GM18909 (cell line): ENCODE data around the gene PTPRD.

Source experiments
- ATAC-seq: cut with Tn5 transposase; IDR thresholded peaks from one replicate; pipeline ENCODE4 v1.9.1; 2021; ENCODE audit warnings: mild to moderate bottlenecking; ENCODE audit not compliant: unreplicated experiment, poor library complexity

Gene PTPRD

GRCh38 chr9:10612641-10613398 lies at the start of gene PTPRD:
PTPRD (minus strand) TSS chr9:10613002.
- peak; percentile 97 for ATAC-seq

GRCh38 chr9:10661994-10662393 lies 49.2 kb upstream of the PTPRD start:
- no peak for ATAC-seq

GRCh38 chr9:10661376-10661775 lies 48.6 kb upstream of the PTPRD start:
- no peak for ATAC-seq

- no peak for ATAC-seq
These were observed 38.2 kb upstream of the PTPRD start for GRCh38 chr9:10651012-10651411.

- no peak for ATAC-seq
These were observed 36.3 kb upstream of the PTPRD start for GRCh38 chr9:10649076-10649475.

GRCh38 chr9:10633785-10634184 lies 21.0 kb upstream of the PTPRD start:
- ATAC-seq, result no peak

GRCh38 chr9:10614196-10614800 lies 1.5 kb upstream of the PTPRD start:
- ATAC-seq, result no peak

- ATAC-seq, result no peak
These were observed 617 bp upstream of the PTPRD start for GRCh38 chr9:10613419-10613818.

GRCh38 chr9:10605388-10605787 lies 7.4 kb downstream of the PTPRD start:
- ATAC-seq, result no peak

- no peak for ATAC-seq
These were observed 7.9 kb downstream of the PTPRD start for GRCh38 chr9:10604927-10605326.

- ATAC-seq, result no peak
These were observed 15.0 kb downstream of the PTPRD start for GRCh38 chr9:10597801-10598200.

- no peak for ATAC-seq
These were observed 18.3 kb downstream of the PTPRD start for GRCh38 chr9:10594482-10594881.

GRCh38 chr9:10586407-10586806 lies 26.4 kb downstream of the PTPRD start:
- ATAC-seq, result no peak

- no peak for ATAC-seq
These were observed 41.1 kb downstream of the PTPRD start for GRCh38 chr9:10571699-10572098.

GRCh38 chr9:10566848-10567247 lies 46.0 kb downstream of the PTPRD start:
- no peak for ATAC-seq

- no peak for ATAC-seq
These were observed 50.0 kb downstream of the PTPRD start for GRCh38 chr9:10562581-10563343.

GRCh38 chr9:10548348-10548747 lies 64.5 kb downstream of the PTPRD start:
- ATAC-seq, result no peak

- ATAC-seq, result no peak
These were observed 74.7 kb downstream of the PTPRD start for GRCh38 chr9:10538073-10538472.

GRCh38 chr9:10534850-10535249 lies 78.0 kb downstream of the PTPRD start:
- ATAC-seq, result no peak

GRCh38 chr9:10525972-10526371 lies 86.8 kb downstream of the PTPRD start:
- no peak for ATAC-seq

- ATAC-seq, result no peak
These were observed 89.6 kb downstream of the PTPRD start for GRCh38 chr9:10523164-10523563.
